HepG2 (cell line): ENCODE results near the gene GNPAT. TPM values are rescaled to one million over a fixed set of nuclear protein-coding genes. Genes with fewer than 3 reads are reported as not detected.
A peak's percentile ranks its signal among the peaks of the same experiment; 100 is the strongest.

Experiments used
- AKAP8 ChIP-seq: sonication (generic); formaldehyde crosslinking; IDR thresholded peaks from 2 replicates; pipeline ENCODE4 v1.5.1; 2020; ENCODE audit warnings: mild to moderate bottlenecking, missing genetic modification reagents
- ARHGAP35 ChIP-seq: sonication (generic); formaldehyde crosslinking; IDR thresholded peaks from 2 replicates; pipeline ENCODE4 v1.9.0; 2022; ENCODE audit warnings: mild to moderate bottlenecking, inconsistent platforms, moderate library complexity, missing genetic modification reagents, borderline replicate concordance
- CEBPG ChIP-seq: IDR thresholded peaks from 2 replicates; pipeline ENCODE4 v1.6.1; 2016
- DZIP1 ChIP-seq: sonication (generic); formaldehyde crosslinking; IDR thresholded peaks from 2 replicates; pipeline ENCODE4 v1.5.0; 2020; ENCODE audit warnings: mild to moderate bottlenecking, missing genetic modification reagents
- HMGXB3 ChIP-seq: sonication (generic); formaldehyde crosslinking; IDR thresholded peaks from 2 replicates; pipeline ENCODE4 v1.4.0; 2020; ENCODE audit warnings: missing genetic modification reagents, borderline replicate concordance
- HNF4A ChIP-seq: sonication (generic); formaldehyde crosslinking; IDR thresholded peaks from 2 replicates; pipeline ENCODE4 v1.4.0; 2020; ENCODE audit warnings: missing genetic modification reagents
- KDM3A ChIP-seq: IDR thresholded peaks from 2 replicates; pipeline ENCODE4 v1.6.1; 2018; ENCODE audit warnings: low read depth, missing compliant biosample characterization
- MNT ChIP-seq: fragments of 450-650 bp; IDR thresholded peaks from 2 replicates; pipeline ENCODE4 v1.6.1; 2016
- RFX5 ChIP-seq: IDR thresholded peaks from 2 replicates; pipeline ENCODE4 v1.6.1; 2011; ENCODE audit warnings: low read depth, low read length, improper control_type of control experiment
- SMARCE1 ChIP-seq: fragments of 450-650 bp; IDR thresholded peaks from 2 replicates; pipeline ENCODE4 v1.6.1; 2017; ENCODE audit warnings: borderline replicate concordance
- THAP7 ChIP-seq: sonication (generic); formaldehyde crosslinking; IDR thresholded peaks from 2 replicates; pipeline ENCODE4 v1.8.1; 2023; ENCODE audit warnings: mild to moderate bottlenecking, missing genetic modification reagents
- ZNF468 ChIP-seq: sonication (generic); formaldehyde crosslinking; IDR thresholded peaks from 2 replicates; pipeline ENCODE4 v1.8.0; 2022; ENCODE audit warnings: mild to moderate bottlenecking, moderate library complexity, missing genetic modification reagents
- ZNF501 ChIP-seq: sonication (generic); formaldehyde crosslinking; IDR thresholded peaks from 2 replicates; pipeline ENCODE4 v1.5.1; 2020; ENCODE audit warnings: mild to moderate bottlenecking, moderate library complexity, missing genetic modification reagents
- polyA plus RNA-seq, 8 experiments: library from polyadenylated mRNA; depleted of rRNA in 3 of 8; stranded (reverse) in 7 of 8; unstranded in 1 of 8; fragments of >200 nt; fragmentation: Illumina TruSeq in 4 of 8; extraction: Trizol in 4 of 8; gene quantifications; 2 replicates each; pipeline versions ENCODE4 v1.2.1 to v1.2.3, GENCODE V29; 2011 to 2016; ENCODE audit warnings: low read depth in 4 of 8, missing spikeins in 1 of 8, mixed read lengths in 1 of 8; ENCODE audit not compliant: insufficient read depth in 1 of 8
- total RNA-seq, 5 experiments: library from RNA; depleted of rRNA; stranded (reverse); fragments of >200 nt; fragmentation: Illumina TruSeq; extraction: Trizol; gene quantifications; 2 replicates each; pipeline ENCODE4 v1.2.3, GENCODE V29; 2016; ENCODE audit warnings: low read depth in 1 of 5
- TF ChIP-seq, protein P1 (sequence below): sonication (generic); formaldehyde crosslinking; conservative IDR thresholded peaks from 2 replicates; pipeline ENCODE4 v1.8.0; 2022; ENCODE audit warnings: mild to moderate bottlenecking, moderate library complexity, missing genetic modification reagents
- TF ChIP-seq, protein P2 (sequence below), 2 experiments: fragments of 450-650 bp in 1 of 2; sonication (generic) in 1 of 2; formaldehyde crosslinking; IDR thresholded peaks; 2 replicates each; pipeline versions ENCODE4 v1.5.0 to v1.8.0; 2020 to 2022; ENCODE audit warnings: mild to moderate bottlenecking in 1 of 2, missing genetic modification reagents in 1 of 2
- TF ChIP-seq, protein P3 (sequence below): sonication (generic); formaldehyde crosslinking; IDR thresholded peaks from 2 replicates; pipeline ENCODE4 v1.5.1; 2020; ENCODE audit warnings: missing genetic modification reagents, mild to moderate bottlenecking, borderline replicate concordance

GNPAT gene
- total and polyA plus RNA-seq, 2 of the 13 experiments (the other 11 are each of a cell fraction or from before 2014, with no cell fraction given) = 58.3 to 114 TPM

- no peak for TF ChIP-seq MNT
- no peak for TF ChIP-seq DZIP1
- TF ChIP-seq RFX5 = no peak
- TF ChIP-seq HNF4A (CRISPR knock-in tag) = peak; percentile 37
- TF ChIP-seq ZNF501 = no peak
- no peak for TF ChIP-seq KDM3A
- no peak; the same call in 1 of the 2 replicates for TF ChIP-seq HMGXB3 (CRISPR knock-in tag)
- TF ChIP-seq ARHGAP35 (CRISPR knock-in tag) = no peak
- no peak for TF ChIP-seq SMARCE1
- no peak for TF ChIP-seq AKAP8 (CRISPR knock-in tag)
- TF ChIP-seq CEBPG (CRISPR knock-in tag) = no peak
- TF ChIP-seq ZNF468 (CRISPR knock-in tag) = no peak
- no peak for TF ChIP-seq THAP7 (CRISPR knock-in tag)
- TF ChIP-seq, protein P1, sequence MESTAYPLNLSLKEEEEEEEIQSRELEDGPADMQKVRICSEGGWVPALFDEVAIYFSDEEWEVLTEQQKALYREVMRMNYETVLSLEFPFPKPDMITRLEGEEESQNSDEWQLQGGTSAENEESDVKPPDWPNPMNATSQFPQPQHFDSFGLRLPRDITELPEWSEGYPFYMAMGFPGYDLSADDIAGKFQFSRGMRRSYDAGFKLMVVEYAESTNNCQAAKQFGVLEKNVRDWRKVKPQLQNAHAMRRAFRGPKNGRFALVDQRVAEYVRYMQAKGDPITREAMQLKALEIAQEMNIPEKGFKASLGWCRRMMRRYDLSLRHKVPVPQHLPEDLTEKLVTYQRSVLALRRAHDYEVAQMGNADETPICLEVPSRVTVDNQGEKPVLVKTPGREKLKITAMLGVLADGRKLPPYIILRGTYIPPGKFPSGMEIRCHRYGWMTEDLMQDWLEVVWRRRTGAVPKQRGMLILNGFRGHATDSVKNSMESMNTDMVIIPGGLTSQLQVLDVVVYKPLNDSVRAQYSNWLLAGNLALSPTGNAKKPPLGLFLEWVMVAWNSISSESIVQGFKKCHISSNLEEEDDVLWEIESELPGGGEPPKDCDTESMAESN (CRISPR knock-in tag) = no peak
- TF ChIP-seq, protein P2, sequence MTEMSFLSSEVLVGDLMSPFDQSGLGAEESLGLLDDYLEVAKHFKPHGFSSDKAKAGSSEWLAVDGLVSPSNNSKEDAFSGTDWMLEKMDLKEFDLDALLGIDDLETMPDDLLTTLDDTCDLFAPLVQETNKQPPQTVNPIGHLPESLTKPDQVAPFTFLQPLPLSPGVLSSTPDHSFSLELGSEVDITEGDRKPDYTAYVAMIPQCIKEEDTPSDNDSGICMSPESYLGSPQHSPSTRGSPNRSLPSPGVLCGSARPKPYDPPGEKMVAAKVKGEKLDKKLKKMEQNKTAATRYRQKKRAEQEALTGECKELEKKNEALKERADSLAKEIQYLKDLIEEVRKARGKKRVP (CRISPR knock-in tag; IDR thresholded peaks at IDR 0.05) = no peak
- TF ChIP-seq, protein P3, sequence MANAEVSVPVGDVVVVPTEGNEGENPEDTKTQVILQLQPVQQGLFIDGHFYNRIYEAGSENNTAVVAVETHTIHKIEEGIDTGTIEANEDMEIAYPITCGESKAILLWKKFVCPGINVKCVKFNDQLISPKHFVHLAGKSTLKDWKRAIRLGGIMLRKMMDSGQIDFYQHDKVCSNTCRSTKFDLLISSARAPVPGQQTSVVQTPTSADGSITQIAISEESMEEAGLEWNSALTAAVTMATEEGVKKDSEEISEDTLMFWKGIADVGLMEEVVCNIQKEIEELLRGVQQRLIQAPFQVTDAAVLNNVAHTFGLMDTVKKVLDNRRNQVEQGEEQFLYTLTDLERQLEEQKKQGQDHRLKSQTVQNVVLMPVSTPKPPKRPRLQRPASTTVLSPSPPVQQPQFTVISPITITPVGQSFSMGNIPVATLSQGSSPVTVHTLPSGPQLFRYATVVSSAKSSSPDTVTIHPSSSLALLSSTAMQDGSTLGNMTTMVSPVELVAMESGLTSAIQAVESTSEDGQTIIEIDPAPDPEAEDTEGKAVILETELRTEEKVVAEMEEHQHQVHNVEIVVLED (CRISPR knock-in tag) = no peak
Observed at GRCh38 chr1:231236208-231236591, 4.8 kb upstream of the GNPAT start (continued).
